Natural killer cell (primary cell): ENCODE results near the gene PTPRR. TPM values are rescaled to one million over a fixed set of nuclear protein-coding genes. Genes with fewer than 3 reads are reported as not detected.

ENCODE experiments used
- ATAC-seq, 3 donors: fragments of 150-1000 bp in 2 of 3; fragments of 200-7000 bp in 1 of 3; cut with Tn5 transposase; 1 replicate in 1 of 3; 2 replicates in 2 of 3; pipeline ENCODE4 v1.10.0; 2021; ENCODE audit warnings: mild to moderate bottlenecking in 2 of 3, moderate library complexity in 2 of 3
- DNase-seq, 2 donors: peaks; one replicate each; pipeline versions ENCODE4 v3.0.0 to v3.0.0-alpha.2; 2013 to 2021; ENCODE audit warnings: mixed read lengths in 1 of 2
- H3K27ac ChIP-seq: one replicate; pipeline ENCODE4 v1.5.1; 2013; ENCODE audit warnings: mild to moderate bottlenecking, low read length
- H3K27me3 ChIP-seq: one replicate; pipeline ENCODE4 v1.6.1; 2013; ENCODE audit warnings: low read length; ENCODE audit not compliant: control insufficient read depth, insufficient read depth
- H3K36me3 ChIP-seq: one replicate; pipeline ENCODE4 v1.6.1; 2013; ENCODE audit warnings: low read length; ENCODE audit not compliant: control insufficient read depth, insufficient read depth
- H3K4me1 ChIP-seq: one replicate; pipeline ENCODE4 v1.6.1; 2013; ENCODE audit warnings: low read length; ENCODE audit not compliant: control insufficient read depth, insufficient read depth
- H3K4me3 ChIP-seq: one replicate; pipeline ENCODE4 v1.5.1; 2013; ENCODE audit warnings: low read length
- H3K9me3 ChIP-seq: one replicate; pipeline ENCODE4 v1.6.1; 2013; ENCODE audit warnings: low read length; ENCODE audit not compliant: control insufficient read depth, insufficient read depth
- H3K27ac Mint-ChIP-seq, 2 donors: one replicate each; pipeline ENCODE4 v1.8.0; 2022; ENCODE audit warnings: mild to moderate bottlenecking in 2 of 2, mixed read lengths in 2 of 2, moderate library complexity in 1 of 2
- H3K27me3 Mint-ChIP-seq, 2 donors: one replicate each; pipeline ENCODE4 v1.8.0; 2022; ENCODE audit warnings: low read depth in 2 of 2, mixed read lengths in 2 of 2
- H3K36me3 Mint-ChIP-seq: one replicate; pipeline ENCODE4 v1.8.0; 2022; ENCODE audit warnings: mixed read lengths
- H3K4me1 Mint-ChIP-seq, 2 donors: one replicate each; pipeline ENCODE4 v1.8.0; 2022; ENCODE audit warnings: mixed read lengths in 2 of 2
- H3K4me3 Mint-ChIP-seq: one replicate; pipeline ENCODE4 v1.8.0; 2022; ENCODE audit warnings: mild to moderate bottlenecking, moderate library complexity, mixed read lengths
- H3K9me3 Mint-ChIP-seq, 2 donors: one replicate each; pipeline ENCODE4 v1.8.0; 2022; ENCODE audit warnings: mixed read lengths in 2 of 2
- CTCF ChIP-seq: fragments of 200-600 bp; IDR thresholded peaks from one replicate; pipeline ENCODE4 v1.8.0; 2022; ENCODE audit warnings: antibody characterized with exemption
- WGBS: methylation state at CpG from one replicate; pipeline ENCODE4 v1.1.7; 2013; ENCODE audit warnings: missing lambda C conversion rate; ENCODE audit not compliant: insufficient coverage; 5-methylcytosine and 5-hydroxymethylcytosine counted together
- intact Hi-C: fragments of 100-400 bp; cut with micrococcal nuclease; formaldehyde crosslinking; loops from one replicate; pipeline ENCODE4 v1.14.2; 2022
- total RNA-seq, 4 donors: library from RNA; stranded (reverse); fragments of 120-200 nt in 1 of 4; gene quantifications; one replicate each; pipeline versions ENCODE4 v1.2.3 to v1.2.4, GENCODE V29; 2013 to 2022

The PTPRR gene
- total RNA-seq, 3 donors from 2014 or later (not counting 1 experiment from before 2014, with no cell fraction given) = 0.91 to 1.3 TPM; not detected in 1

GRCh38 chr12:70754330-70754741 is 166.2 kb downstream of the PTPRR start:
- no peak overlapping the region for H3K4me3 Mint-ChIP-seq
- no peaks in the 10 kb centered on the region for H3K9me3 ChIP-seq
- DNase-seq = no peak
- H3K36me3 ChIP-seq = no peaks in the 10 kb centered on the region
- no peak overlapping the region for H3K4me3 ChIP-seq
- H3K36me3 Mint-ChIP-seq = no peaks in the 10 kb centered on the region
- no peak for TF ChIP-seq CTCF
- H3K9me3 Mint-ChIP-seq = no peaks in the 10 kb centered on the region
- H3K27me3 ChIP-seq = no peaks in the 10 kb centered on the region
- H3K27ac ChIP-seq = no peak overlapping the region
- ATAC-seq = no peak
- peaks cover 15 to 37% of the 10 kb centered on the region in 2 donors for H3K27me3 Mint-ChIP-seq
- no peak overlapping the region for H3K27ac Mint-ChIP-seq
- WGBS = 78% methylated on average over 6 of the region's 6 CpGs
- intact Hi-C loops = no loop called here
- no peaks in the 10 kb centered on the region for H3K4me1 Mint-ChIP-seq
- H3K4me1 ChIP-seq = no peaks in the 10 kb centered on the region

GRCh38 chr12:70752327-70752726 is 168.2 kb downstream of the PTPRR start:
- H3K27ac ChIP-seq = no peak overlapping the region
- no peaks in the 10 kb centered on the region for H3K9me3 ChIP-seq
- Mint-ChIP-seq H3K4me3 (no peak overlapping the region), H3K9me3 (no peaks in the 10 kb centered on the region), H3K4me1 (no peaks in the 10 kb centered on the region), H3K27ac (no peak overlapping the region), H3K36me3 (no peaks in the 10 kb centered on the region), H3K27me3 (peaks cover 22 to 55% of the 10 kb centered on the region in 2 donors)
- TF ChIP-seq CTCF = no peak
- H3K27me3 ChIP-seq = no peaks in the 10 kb centered on the region
- ATAC-seq (no peak), DNase-seq (no peak)
- no peaks in the 10 kb centered on the region for H3K36me3 ChIP-seq
- 84% methylated on average over 3 of the region's 3 CpGs for WGBS
- intact Hi-C loops = no loop called here
- H3K4me1 ChIP-seq = no peaks in the 10 kb centered on the region
- H3K4me3 ChIP-seq = no peak overlapping the region

GRCh38 chr12:70749931-70750330 is 170.6 kb downstream of the PTPRR start:
- intact Hi-C loops = no loop called here
- H3K27ac Mint-ChIP-seq = no peak overlapping the region
- H3K27me3 Mint-ChIP-seq = peaks cover 22 to 56% of the 10 kb centered on the region in 2 donors
- H3K4me1 ChIP-seq = no peaks in the 10 kb centered on the region
- no peaks in the 10 kb centered on the region for H3K36me3 Mint-ChIP-seq
- no CpG with 5 or more reads among the region's 2 CpGs for WGBS
- no peak overlapping the region for H3K27ac ChIP-seq
- H3K36me3 ChIP-seq = no peaks in the 10 kb centered on the region
- no peak for ATAC-seq
- H3K9me3 Mint-ChIP-seq = no peaks in the 10 kb centered on the region
- no peaks in the 10 kb centered on the region for H3K9me3 ChIP-seq
- TF ChIP-seq CTCF = no peak
- H3K27me3 ChIP-seq = no peaks in the 10 kb centered on the region
- no peaks in the 10 kb centered on the region for H3K4me1 Mint-ChIP-seq
- DNase-seq = no peak
- H3K4me3 Mint-ChIP-seq = no peak overlapping the region
- H3K4me3 ChIP-seq = no peak overlapping the region

GRCh38 chr12:70748809-70749208 is 171.7 kb downstream of the PTPRR start:
- TF ChIP-seq CTCF = no peak
- no peaks in the 10 kb centered on the region for H3K36me3 ChIP-seq
- H3K4me3 ChIP-seq = no peak overlapping the region
- Mint-ChIP-seq H3K9me3 (no peaks in the 10 kb centered on the region), H3K4me3 (no peak overlapping the region), H3K36me3 (no peaks in the 10 kb centered on the region), H3K4me1 (no peaks in the 10 kb centered on the region), H3K27me3 (peaks cover 22 to 45% of the 10 kb centered on the region in 2 donors), H3K27ac (no peak overlapping the region)
- no peak for DNase-seq
- ATAC-seq = no peak
- whole genome bisulfite sequencing = no CpG with 5 or more reads among the region's 1 CpG
- no peaks in the 10 kb centered on the region for H3K4me1 ChIP-seq
- intact Hi-C loops = no loop called here
- H3K27ac ChIP-seq = no peak overlapping the region
- H3K9me3 ChIP-seq = no peaks in the 10 kb centered on the region
- no peaks in the 10 kb centered on the region for H3K27me3 ChIP-seq
